ENCODE measurements around the gene SORCS3. TPM values are rescaled to one million over a fixed set of nuclear protein-coding genes. Genes with fewer than 3 reads are reported as not detected.

SORCS3 gene
- total and polyA plus RNA-seq, 9 of the 15 experiments (the other 6 are each of a cell fraction or from before 2014, with no cell fraction given): not detected

DNA sequence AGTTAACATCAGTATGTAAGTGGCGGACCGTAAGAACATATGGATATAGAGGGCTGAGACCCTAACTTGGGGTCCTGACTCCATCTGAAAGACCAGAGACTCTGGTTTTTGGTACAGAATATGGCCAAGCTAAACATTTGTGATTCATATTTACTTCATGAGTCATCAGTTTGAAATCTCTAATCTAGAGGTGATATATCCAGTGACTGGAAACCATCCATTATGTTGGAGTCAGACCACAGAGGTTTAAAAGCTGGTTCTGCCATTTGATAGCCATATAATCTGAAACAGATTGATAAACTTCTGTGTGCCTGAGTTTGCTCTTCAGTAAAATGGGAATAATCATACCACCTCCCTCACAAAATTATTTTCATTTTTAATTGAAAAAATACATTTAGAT, 505.3 kb downstream of the SORCS3 start:
- Histone ChIP-seq H3K36me3 (ENCODE audit: control insufficient read depth, insufficient read depth, low read length) (no peaks in the 10 kb centered on the region), H3K9me1 (ENCODE audit: control insufficient read depth, insufficient read depth, low read length) (no peaks in the 10 kb centered on the region), H3K79me2 (ENCODE audit: control insufficient read depth, insufficient read depth, low read length) (no peaks in the 10 kb centered on the region), H3K9ac (ENCODE audit: insufficient read depth in 1 of 2, low read depth in 2 of 2, low read length in 2 of 2) (no peak overlapping the region), H4K20me1 (replicated peaks; ENCODE audit: control insufficient read depth, insufficient read depth, low read length) (no peaks in the 10 kb centered on the region), H3K4me3 (no peak overlapping the region), H3K9me3 (replicated peaks; ENCODE audit: control insufficient read depth, insufficient read depth, low read depth, low read length) (no peaks in the 10 kb centered on the region), H3K27ac (ENCODE audit: extremely low read depth, low read depth, low read length) (no peak overlapping the region), H2AFZ (ENCODE audit: low read depth, low read length) (no peak overlapping the region), H3K27me3 (ENCODE audit: control insufficient read depth in 2 of 2, insufficient read depth in 2 of 2, low read length in 2 of 2) (no peaks in the 10 kb centered on the region), H3K4me2 (ENCODE audit: insufficient read depth, low read length) (no peak overlapping the region), H3K4me1 (replicated peaks in 1 of 2; ENCODE audit: control insufficient read depth in 2 of 2, insufficient read depth in 2 of 2, low read length in 2 of 2) (no peaks in the 10 kb centered on the region)
- ATAC-seq (no peak), DNase-seq (ENCODE audit: extremely low read depth in 1 of 4, low spot score in 3 of 4) (no peak), FAIRE-seq (no peak)
- BruUV-seq (replicated peaks): no TSS peak
- in situ Hi-C loops (cut with MboI) (no loop called here), intact Hi-C loops (cut with micrococcal nuclease) (no loop called here)
- 0% methylated on average over 2 of the region's 2 CpGs for WGBS (ENCODE audit: insufficient coverage, low coverage, missing lambda C conversion rate)
- TF ChIP-seq NRF1 (conservative IDR thresholded peaks at IDR 0.05 in 1 of 2, IDR thresholded peaks at IDR 0.05 in 1 of 2) (no peak), MAFF (IDR thresholded peaks at IDR 0.05; ENCODE audit: low read length) (no peak), PCBP2 (IDR thresholded peaks at IDR 0.05; ENCODE audit: low read depth, low read length, poor library complexity, severe bottlenecking) (no peak), SRSF7 (optimal IDR thresholded peaks at IDR 0.05; ENCODE audit: low read depth, low read length) (no peak)
- ChIA-PET CTCF (ENCODE audit: low intra/inter-chr PET ratio) (no interaction called here), POLR2A (no interaction called here)

DNA sequence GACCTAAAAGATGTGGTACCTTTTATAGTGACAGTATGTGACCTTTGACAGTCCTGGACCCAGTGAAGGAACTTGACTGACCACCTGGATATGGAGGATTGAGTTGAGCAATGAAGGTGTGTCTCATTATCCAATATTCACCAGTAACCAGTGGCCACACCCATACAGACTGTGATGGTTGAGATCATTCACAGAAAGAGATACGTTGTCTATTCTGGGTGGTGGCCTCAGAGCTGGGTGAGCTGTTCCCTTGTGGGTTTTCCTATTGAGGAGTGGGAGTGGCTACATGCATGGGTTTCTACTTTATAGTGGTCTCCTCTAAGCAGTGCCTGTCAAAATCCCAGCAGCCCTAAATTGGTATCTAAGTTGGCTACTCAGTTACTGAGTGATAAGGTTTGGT, 507.4 kb downstream of the SORCS3 start:
- WGBS (ENCODE audit: insufficient coverage, low coverage, missing lambda C conversion rate): 0% methylated on average over 1 of the region's 1 CpG
- TF ChIP-seq TAF7 (tag; IDR thresholded peaks at IDR 0.05) (no peak), C11orf30 (IDR thresholded peaks at IDR 0.05; ENCODE audit: low read depth) (no peak), SREBF2 (CRISPR knock-in tag; IDR thresholded peaks at IDR 0.05) (no peak), ZFP36 (IDR thresholded peaks at IDR 0.05; ENCODE audit: low read depth, low read length, partially characterized antibody) (no peak), BMI1 (IDR thresholded peaks at IDR 0.05; ENCODE audit: low read length) (no peak), SUPT5H (IDR thresholded peaks at IDR 0.05) (no peak), PHB2 (IDR thresholded peaks at IDR 0.05; ENCODE audit: low read depth) (no peak), ERF (CRISPR knock-in tag; IDR thresholded peaks at IDR 0.05) (no peak), CC2D1A (IDR thresholded peaks at IDR 0.05) (no peak), IFI16 (CRISPR knock-in tag; IDR thresholded peaks at IDR 0.05) (no peak), MTA2 (IDR thresholded peaks at IDR 0.05; ENCODE audit: low read depth) (no peak), ZNF24 (IDR thresholded peaks at IDR 0.05) (no peak), MBD2 (IDR thresholded peaks at IDR 0.05; ENCODE audit: borderline replicate concordance, low read depth) (no peak), ARID2 (IDR thresholded peaks at IDR 0.05) (no peak), ZNF77 (CRISPR knock-in tag; IDR thresholded peaks at IDR 0.05) (no peak), TSC22D4 (tag; IDR thresholded peaks at IDR 0.05) (no peak), ZNF41 (CRISPR knock-in tag; conservative IDR thresholded peaks at IDR 0.05) (no peak), EZH2 (IDR thresholded peaks at IDR 0.05; ENCODE audit: borderline replicate concordance, low read depth, low read length) (no peak)
- TF ChIP-seq, protein P1, sequence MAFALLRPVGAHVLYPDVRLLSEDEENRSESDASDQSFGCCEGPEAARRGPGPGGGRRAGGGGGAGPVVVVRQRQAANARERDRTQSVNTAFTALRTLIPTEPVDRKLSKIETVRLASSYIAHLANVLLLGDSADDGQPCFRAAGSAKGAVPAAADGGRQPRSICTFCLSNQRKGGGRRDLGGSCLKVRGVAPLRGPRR (CRISPR knock-in tag; IDR thresholded peaks at IDR 0.05): no peak

More for the DNA sequence above, 507.4 kb downstream of the SORCS3 start:
- no peak for DNase-seq (ENCODE audit: extremely low read depth in 1 of 4, low spot score in 3 of 4)
- no peaks in the 10 kb centered on the region for H3K9me1 ChIP-seq (ENCODE audit: control insufficient read depth, insufficient read depth, low read length)
- intact Hi-C loops (cut with micrococcal nuclease): no loop called here
- H3K9me3 ChIP-seq (replicated peaks; ENCODE audit: control insufficient read depth, insufficient read depth, low read depth, low read length): no peaks in the 10 kb centered on the region
- H3K4me1 ChIP-seq (replicated peaks in 1 of 2; ENCODE audit: control insufficient read depth in 2 of 2, insufficient read depth in 2 of 2, low read length in 2 of 2): no peaks in the 10 kb centered on the region
- CTCF ChIA-PET (ENCODE audit: low intra/inter-chr PET ratio): no interaction called here
- H2AFZ ChIP-seq (ENCODE audit: low read depth, low read length): no peak overlapping the region
- no peak for FAIRE-seq
- ATAC-seq: no peak
- H3K27me3 ChIP-seq (ENCODE audit: control insufficient read depth in 2 of 2, insufficient read depth in 2 of 2, low read length in 2 of 2): no peaks in the 10 kb centered on the region
- BruUV-seq (replicated peaks): no TSS peak
- POLR2A ChIA-PET: no interaction called here
- H3K27ac ChIP-seq (ENCODE audit: extremely low read depth, low read depth, low read length): no peak overlapping the region
- H4K20me1 ChIP-seq (replicated peaks; ENCODE audit: control insufficient read depth, insufficient read depth, low read length): no peaks in the 10 kb centered on the region
- H3K36me3 ChIP-seq (ENCODE audit: control insufficient read depth, insufficient read depth, low read length): no peaks in the 10 kb centered on the region
- no peaks in the 10 kb centered on the region for H3K79me2 ChIP-seq (ENCODE audit: control insufficient read depth, insufficient read depth, low read length)
- no peak overlapping the region for H3K4me2 ChIP-seq (ENCODE audit: insufficient read depth, low read length)
- in situ Hi-C loops (cut with MboI): no loop called here
- H3K9ac ChIP-seq (ENCODE audit: insufficient read depth in 1 of 2, low read depth in 2 of 2, low read length in 2 of 2): no peak overlapping the region
- no peak overlapping the region for H3K4me3 ChIP-seq

Measured in K562 (cell line).